GM23338 (cell line): ENCODE measurements around the gene KCND2. TPM values are rescaled to one million over a fixed set of nuclear protein-coding genes. Genes with fewer than 3 reads are reported as not detected.

Experiments used
- ATAC-seq: fragments of 200-7000 bp; cut with Tn5 transposase; 3 replicates; pipeline ENCODE4 v1.9.1; 2020
- DNase-seq: peaks from one replicate; pipeline ENCODE4 v3.0.0-alpha.2; 2015; ENCODE audit warnings: low spot score
- H2AFZ ChIP-seq: fragments of 200-600 bp; sonication (generic); 2 replicates; pipeline ENCODE4 v1.8.0; 2016; ENCODE audit warnings: antibody characterized with exemption, mild to moderate bottlenecking, moderate library complexity
- H3F3A ChIP-seq: fragments of 200-600 bp; sonication (generic); replicated peaks from 2 replicates; pipeline ENCODE4 v1.8.0; 2017; ENCODE audit warnings: antibody characterized with exemption, mixed run types, low read depth
- H3K27ac ChIP-seq: fragments of 200-600 bp; sonication (generic); 2 replicates; pipeline ENCODE4 v1.6.1; 2016; ENCODE audit warnings: low read depth
- H3K27me3 ChIP-seq: fragments of 200-600 bp; sonication (generic); 2 replicates; pipeline ENCODE4 v1.8.0; 2016; ENCODE audit warnings: mild to moderate bottlenecking, mixed run types, moderate library complexity; ENCODE audit not compliant: insufficient read depth
- H3K36me3 ChIP-seq: fragments of 200-600 bp; sonication (generic); 2 replicates; pipeline ENCODE4 v1.8.0; 2016; ENCODE audit warnings: mild to moderate bottlenecking; ENCODE audit not compliant: insufficient read depth
- H3K4me1 ChIP-seq: fragments of 200-600 bp; sonication (generic); 2 replicates; pipeline ENCODE4 v1.8.0; 2016; ENCODE audit warnings: mild to moderate bottlenecking, moderate library complexity; ENCODE audit not compliant: insufficient read depth
- H3K4me2 ChIP-seq: fragments of 200-600 bp; sonication (generic); 2 replicates; pipeline ENCODE4 v1.7.1; 2017; ENCODE audit warnings: mixed run types
- H3K4me3 ChIP-seq: fragments of 200-600 bp; sonication (generic); 2 replicates; pipeline ENCODE4 v1.6.1; 2016; ENCODE audit warnings: mixed run types
- H3K79me2 ChIP-seq: fragments of 200-600 bp; sonication (generic); replicated peaks from 2 replicates; pipeline ENCODE4 v1.8.0; 2017; ENCODE audit warnings: mild to moderate bottlenecking; ENCODE audit not compliant: insufficient read depth
- H3K9me2 ChIP-seq: fragments of 200-600 bp; sonication (generic); 2 replicates; pipeline ENCODE4 v1.8.0; 2017; ENCODE audit not compliant: insufficient read depth
- H4K20me1 ChIP-seq: fragments of 200-600 bp; sonication (generic); replicated peaks from 2 replicates; pipeline ENCODE4 v1.8.0; 2017; ENCODE audit warnings: mild to moderate bottlenecking; ENCODE audit not compliant: insufficient read depth
- H3K27ac Mint-ChIP-seq: 2 replicates; pipeline ENCODE4 v1.8.0; 2020; ENCODE audit warnings: inconsistent platforms, mild to moderate bottlenecking, moderate library complexity, mixed read lengths
- H3K27me3 Mint-ChIP-seq: 3 replicates; pipeline ENCODE4 v1.8.0; 2022; ENCODE audit warnings: low read depth, mild to moderate bottlenecking, moderate library complexity, mixed read lengths, inconsistent platforms; ENCODE audit not compliant: insufficient read depth, poor library complexity
- H3K36me3 Mint-ChIP-seq: 3 replicates; pipeline ENCODE4 v1.8.0; 2021; ENCODE audit warnings: low read depth, mild to moderate bottlenecking, inconsistent platforms, moderate library complexity, mixed read lengths
- H3K4me1 Mint-ChIP-seq: 3 replicates; pipeline ENCODE4 v1.8.0; 2020; ENCODE audit warnings: mild to moderate bottlenecking, inconsistent platforms, mixed read lengths
- H3K4me3 Mint-ChIP-seq: 3 replicates; pipeline ENCODE4 v1.8.0; 2021; ENCODE audit warnings: moderate library complexity, mild to moderate bottlenecking, inconsistent platforms, mixed read lengths
- H3K9me3 Mint-ChIP-seq: 3 replicates; pipeline ENCODE4 v1.8.0; 2020; ENCODE audit warnings: moderate library complexity, mild to moderate bottlenecking, inconsistent platforms, mixed read lengths
- CTCF ChIP-seq, 2 experiments: fragments of 200-600 bp in 1 of 2; sonication (generic) in 1 of 2; conservative IDR thresholded peaks; 2 replicates each; pipeline versions ENCODE4 v1.5.1 to v1.6.1; 2016 to 2017; ENCODE audit warnings: antibody characterized with exemption in 2 of 2, low read depth in 2 of 2, mild to moderate bottlenecking in 2 of 2, moderate library complexity in 1 of 2
- ETS1 ChIP-seq: IDR thresholded peaks from 2 replicates; pipeline ENCODE4 v1.6.1; 2016; ENCODE audit warnings: antibody characterized with exemption
- EZH2 ChIP-seq: fragments of 200-600 bp; sonication (generic); IDR thresholded peaks from one replicate; pipeline ENCODE4 v1.8.0; 2017; ENCODE audit warnings: antibody characterized with exemption, mild to moderate bottlenecking, low read depth; ENCODE audit not compliant: unreplicated experiment
- NANOG ChIP-seq: IDR thresholded peaks from 2 replicates; pipeline ENCODE4 v1.6.1; 2016; ENCODE audit warnings: antibody characterized with exemption, borderline replicate concordance
- ZNF331 ChIP-seq: fragments of 250-450 bp; sonication (Bioruptor Pico); IDR thresholded peaks from 2 replicates; pipeline ENCODE4 v1.5.0; 2020; ENCODE audit warnings: low read depth, mild to moderate bottlenecking, moderate library complexity
- polyA plus RNA-seq: library from polyadenylated mRNA; unstranded; fragments of >200 nt; fragmentation: Nextera tagmentation; extraction: Ambion mirVana; gene quantifications from 2 replicates; pipeline ENCODE4 v1.2.1, GENCODE V29; 2016
- total RNA-seq: library from RNA; depleted of rRNA; stranded (reverse); fragments of >200 nt; shearing (Covaris generic); gene quantifications from 2 replicates; pipeline ENCODE4 v1.2.3, GENCODE V29; 2014

KCND2 gene
- total and polyA plus RNA-seq, 2 experiments from 2014 or later: 7.1 to 15.6 TPM

- no peak for TF ChIP-seq CTCF (conservative IDR thresholded peaks at IDR 0.05; ENCODE audit: low read depth in 2 of 2)
Observed at GRCh38 chr7:120714945-120715344, 442.0 kb downstream of the KCND2 start (continued).

- no peak for DNase-seq
- H3K4me3 Mint-ChIP-seq: no peak overlapping the region
- no peaks in the 10 kb centered on the region for H3K36me3 ChIP-seq
- no peaks in the 10 kb centered on the region for H3K27me3 Mint-ChIP-seq
- no peak overlapping the region for H2AFZ ChIP-seq
- H3K4me1 ChIP-seq: no peaks in the 10 kb centered on the region; the same call in 1 of the 2 replicates
- no peak overlapping the region for H3K27ac Mint-ChIP-seq
- H3K9me2 ChIP-seq: no peaks in the 10 kb centered on the region
- no peaks in the 10 kb centered on the region for H3K27me3 ChIP-seq
- no peak overlapping the region for H3K4me2 ChIP-seq
- TF ChIP-seq ZNF331 (CRISPR knock-in tag): no peak
- H3K36me3 Mint-ChIP-seq: no peaks in the 10 kb centered on the region
- no peaks in the 10 kb centered on the region for H3K9me3 Mint-ChIP-seq
- ATAC-seq: no peak
- no peaks in the 10 kb centered on the region for H4K20me1 ChIP-seq
- H3K4me3 ChIP-seq: no peak overlapping the region
- H3F3A ChIP-seq: no peaks in the 10 kb centered on the region
- no peak overlapping the region for H3K27ac ChIP-seq
- H3K79me2 ChIP-seq: no peaks in the 10 kb centered on the region
- H3K4me1 Mint-ChIP-seq: peaks cover 19% of the 10 kb centered on the region
Observed at GRCh38 chr7:120716307-120716706, 443.3 kb downstream of the KCND2 start.

- Histone ChIP-seq H4K20me1 (no peaks in the 10 kb centered on the region), H3F3A (no peaks in the 10 kb centered on the region), H3K9me2 (no peaks in the 10 kb centered on the region), H3K4me2 (no peak overlapping the region), H3K4me3 (no peak overlapping the region), H3K4me1 (no peaks in the 10 kb centered on the region; the same call in 1 of the 2 replicates), H2AFZ (no peak overlapping the region), H3K27me3 (no peaks in the 10 kb centered on the region), H3K36me3 (no peaks in the 10 kb centered on the region), H3K79me2 (no peaks in the 10 kb centered on the region), H3K27ac (no peak overlapping the region)
- DNase-seq: no peak
- H3K27ac Mint-ChIP-seq: no peak overlapping the region
- H3K4me3 Mint-ChIP-seq: no peak overlapping the region
- no peaks in the 10 kb centered on the region for H3K27me3 Mint-ChIP-seq
- no peaks in the 10 kb centered on the region for H3K9me3 Mint-ChIP-seq
- H3K36me3 Mint-ChIP-seq: no peaks in the 10 kb centered on the region
- TF ChIP-seq ETS1: no peak
- TF ChIP-seq CTCF (conservative IDR thresholded peaks at IDR 0.05; ENCODE audit: low read depth in 2 of 2): no peak
- no peak for TF ChIP-seq EZH2
- no peak for TF ChIP-seq NANOG
- no peak for ATAC-seq
- H3K4me1 Mint-ChIP-seq: peaks cover 19% of the 10 kb centered on the region
Observed at GRCh38 chr7:120717166-120717565, 444.2 kb downstream of the KCND2 start.
